ENCODE results near the gene OGN. TPM values are rescaled to one million over a fixed set of nuclear protein-coding genes. Genes with fewer than 3 reads are reported as not detected.

Gene OGN
- total and polyA plus RNA-seq, 2 donors (not counting 3 experiments of a cell fraction or from before 2014, with no cell fraction given) = not detected

DNA sequence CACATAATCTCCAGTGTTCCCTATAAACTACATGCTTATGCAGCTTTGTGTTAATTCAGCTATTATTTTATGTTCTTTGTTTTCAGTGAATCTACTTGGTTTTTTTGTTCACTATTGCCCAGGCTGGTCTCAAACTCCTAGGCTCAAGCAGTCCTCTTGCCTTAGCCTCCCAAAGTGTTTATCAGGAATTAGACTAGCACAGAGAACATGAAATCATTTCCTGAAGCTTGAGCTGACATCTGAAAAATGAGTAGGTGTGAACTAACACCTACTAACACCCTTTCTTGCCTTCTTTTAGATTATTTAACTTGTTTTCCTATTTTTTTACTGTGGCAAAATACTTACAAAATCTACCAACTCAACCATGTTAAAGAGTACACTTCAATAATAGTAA is 53.6 kb downstream of the OGN start:
- no peaks in the 10 kb centered on the region for H4K20me1 ChIP-seq (replicated peaks; ENCODE audit: control insufficient read depth, extremely low read depth, insufficient read depth, low read length)
- H3K27ac ChIP-seq (ENCODE audit: insufficient read depth, low read depth, low read length) = no peak overlapping the region
- intact Hi-C loops (cut with micrococcal nuclease) = no loop called here
- H3K4me3 ChIP-seq (replicated peaks in 1 of 3; ENCODE audit: insufficient read depth in 1 of 3, low read depth in 1 of 3, low read length in 3 of 3) = no peak overlapping the region
- H3K9me3 ChIP-seq (replicated peaks; ENCODE audit: control insufficient read depth, insufficient read depth, low read length) = no peaks in the 10 kb centered on the region
- H3K4me1 ChIP-seq (ENCODE audit: control insufficient read depth, extremely low read depth, insufficient read depth, low read length) = no peaks in the 10 kb centered on the region
- H3K9ac ChIP-seq (replicated peaks; ENCODE audit: extremely low read depth, insufficient read depth, low read length) = no peak overlapping the region
- CTCF ChIA-PET = interaction anchor here (1.0 to 1.8 kb wide), 4 partner anchors 9 to 88 kb away, joined by 3 to 5 read pairs (median 4); no protein-coding TSS in a partner anchor
- no peaks in the 10 kb centered on the region for H3K9me1 ChIP-seq (replicated peaks; ENCODE audit: control insufficient read depth, extremely low read depth, insufficient read depth, low read length)
- H3K4me2 ChIP-seq (ENCODE audit: insufficient read depth, low read length) = no peak overlapping the region
- DNase-seq (ENCODE audit: low read depth, low spot score) (no peak), FAIRE-seq (no peak)
- H2AFZ ChIP-seq (ENCODE audit: low read depth, low read length) = no peak overlapping the region
- no TSS peak for BruUV-seq (replicated peaks)
- no peaks in the 10 kb centered on the region for H3K79me2 ChIP-seq (ENCODE audit: control insufficient read depth, insufficient read depth, low read length)
- POLR2A ChIA-PET = no interaction called here
- no peak for TF ChIP-seq EZH2 (IDR thresholded peaks at IDR 0.05; ENCODE audit: borderline replicate concordance, low read depth, low read length, severe bottlenecking)
- H3K36me3 ChIP-seq (ENCODE audit: control insufficient read depth in 2 of 2, extremely low read depth in 1 of 2, insufficient read depth in 2 of 2, low read length in 2 of 2) = no peaks in the 10 kb centered on the region
- dilution Hi-C loops (cut with MboI; ENCODE audit: extremely low pct_ligation_motif_present, low sequenced_read_pairs) = no loop called here
- H3K27me3 ChIP-seq (ENCODE audit: control insufficient read depth in 2 of 2, insufficient read depth in 2 of 2, low read length in 2 of 2) = no peaks in the 10 kb centered on the region

GRCh38 chr9:92349771-92350739 is 54.3 kb downstream of the OGN start:
- Histone ChIP-seq H3K4me3 (replicated peaks in 1 of 3; ENCODE audit: insufficient read depth in 1 of 3, low read depth in 1 of 3, low read length in 3 of 3) (no peak overlapping the region), H3K9ac (replicated peaks; ENCODE audit: extremely low read depth, insufficient read depth, low read length) (no peak overlapping the region), H3K9me1 (replicated peaks; ENCODE audit: control insufficient read depth, extremely low read depth, insufficient read depth, low read length) (no peaks in the 10 kb centered on the region), H3K4me1 (ENCODE audit: control insufficient read depth, extremely low read depth, insufficient read depth, low read length) (no peaks in the 10 kb centered on the region), H3K27me3 (ENCODE audit: control insufficient read depth in 2 of 2, insufficient read depth in 2 of 2, low read length in 2 of 2) (no peaks in the 10 kb centered on the region), H3K27ac (ENCODE audit: insufficient read depth, low read depth, low read length) (no peak overlapping the region), H2AFZ (ENCODE audit: low read depth, low read length) (no peak overlapping the region), H4K20me1 (replicated peaks; ENCODE audit: control insufficient read depth, extremely low read depth, insufficient read depth, low read length) (no peaks in the 10 kb centered on the region), H3K4me2 (ENCODE audit: insufficient read depth, low read length) (no peak overlapping the region), H3K36me3 (ENCODE audit: control insufficient read depth in 2 of 2, extremely low read depth in 1 of 2, insufficient read depth in 2 of 2, low read length in 2 of 2) (no peaks in the 10 kb centered on the region), H3K9me3 (replicated peaks; ENCODE audit: control insufficient read depth, insufficient read depth, low read length) (no peaks in the 10 kb centered on the region), H3K79me2 (ENCODE audit: control insufficient read depth, insufficient read depth, low read length) (no peaks in the 10 kb centered on the region)
- POLR2A ChIA-PET = no interaction called here
- BruUV-seq (replicated peaks) = no TSS peak
- intact Hi-C loops (cut with micrococcal nuclease) (no loop called here), dilution Hi-C loops (cut with MboI; ENCODE audit: extremely low pct_ligation_motif_present, low sequenced_read_pairs) (no loop called here)
- TF ChIP-seq MYC (IDR thresholded peaks at IDR 0.05; ENCODE audit: low read depth, low read length) = no peak
- no peak for TF ChIP-seq JUN (IDR thresholded peaks at IDR 0.05; ENCODE audit: borderline replicate concordance, insufficient read depth, insufficient read length, low read depth)
- TF ChIP-seq, protein P1, sequence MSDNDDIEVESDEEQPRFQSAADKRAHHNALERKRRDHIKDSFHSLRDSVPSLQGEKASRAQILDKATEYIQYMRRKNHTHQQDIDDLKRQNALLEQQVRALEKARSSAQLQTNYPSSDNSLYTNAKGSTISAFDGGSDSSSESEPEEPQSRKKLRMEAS (IDR thresholded peaks at IDR 0.05; ENCODE audit: insufficient read depth, insufficient read length) = no peak
- no peak for TF ChIP-seq POLR2AphosphoS5 (IDR thresholded peaks at IDR 0.05; ENCODE audit: insufficient read depth, low read depth, low read length)
- no peak for TF ChIP-seq GATA2 (IDR thresholded peaks at IDR 0.05; ENCODE audit: insufficient read depth, insufficient read length, low read depth, low read length)
- no peak for DNase-seq (ENCODE audit: low read depth, low spot score)
- CTCF ChIA-PET = interaction anchor here (1.0 to 1.8 kb wide), 4 partner anchors 10 to 89 kb away, joined by 3 to 5 read pairs (median 4); no protein-coding TSS in a partner anchor
- no peak for FAIRE-seq

All from endothelial cell of umbilical vein (primary cell).